ENCODE measurements around the gene LHB. TPM values are rescaled to one million over a fixed set of nuclear protein-coding genes. Genes with fewer than 3 reads are reported as not detected.
"Not testable (repeated sequence)": the region's sequence is repeated elsewhere in the genome, so short reads cannot be mapped to it uniquely, and the experiment has no call there.

LHB gene
- total and polyA plus RNA-seq, 2 donors (not counting 3 experiments of a cell fraction or from before 2014, with no cell fraction given), result 1.3 TPM; not detected in 1

- H3K79me2 ChIP-seq (ENCODE audit: control insufficient read depth, insufficient read depth, low read length); H3K9ac ChIP-seq (replicated peaks; ENCODE audit: extremely low read depth, insufficient read depth, low read length); H3K27me3 ChIP-seq (ENCODE audit: control insufficient read depth in 2 of 2, insufficient read depth in 2 of 2, low read length in 2 of 2); DNase-seq (ENCODE audit: low read depth, low spot score); intact Hi-C loops (cut with micrococcal nuclease); H4K20me1 ChIP-seq (replicated peaks; ENCODE audit: control insufficient read depth, extremely low read depth, insufficient read depth, low read length); dilution Hi-C loops (cut with MboI; ENCODE audit: extremely low pct_ligation_motif_present, low sequenced_read_pairs); H3K4me3 ChIP-seq (replicated peaks in 1 of 3; ENCODE audit: insufficient read depth in 1 of 3, low read depth in 1 of 3, low read length in 3 of 3); H3K36me3 ChIP-seq (ENCODE audit: control insufficient read depth in 2 of 2, extremely low read depth in 1 of 2, insufficient read depth in 2 of 2, low read length in 2 of 2); H3K9me1 ChIP-seq (replicated peaks; ENCODE audit: control insufficient read depth, extremely low read depth, insufficient read depth, low read length); FAIRE-seq; H3K4me1 ChIP-seq (ENCODE audit: control insufficient read depth, extremely low read depth, insufficient read depth, low read length); POLR2A ChIA-PET; H2AFZ ChIP-seq (ENCODE audit: low read depth, low read length); H3K4me2 ChIP-seq (ENCODE audit: insufficient read depth, low read length); BruUV-seq (replicated peaks); H3K27ac ChIP-seq (ENCODE audit: insufficient read depth, low read depth, low read length); H3K9me3 ChIP-seq (replicated peaks; ENCODE audit: control insufficient read depth, insufficient read depth, low read length): not testable (repeated sequence)
- CTCF ChIA-PET, result interaction anchor here (0.6 kb wide), 1 partner anchor 50 kb away, joined by 3 read pairs; no protein-coding TSS in a partner anchor
Measured at GRCh38 chr19:49049834-49050233, 32.9 kb upstream of the LHB start.

- BruUV-seq (replicated peaks); H3K36me3 ChIP-seq (ENCODE audit: control insufficient read depth in 2 of 2, extremely low read depth in 1 of 2, insufficient read depth in 2 of 2, low read length in 2 of 2); DNase-seq (ENCODE audit: low read depth, low spot score); H3K9me3 ChIP-seq (replicated peaks; ENCODE audit: control insufficient read depth, insufficient read depth, low read length); CTCF ChIA-PET; H3K9ac ChIP-seq (replicated peaks; ENCODE audit: extremely low read depth, insufficient read depth, low read length); H3K4me3 ChIP-seq (replicated peaks in 1 of 3; ENCODE audit: insufficient read depth in 1 of 3, low read depth in 1 of 3, low read length in 3 of 3); intact Hi-C loops (cut with micrococcal nuclease); H3K27ac ChIP-seq (ENCODE audit: insufficient read depth, low read depth, low read length); FAIRE-seq; H3K79me2 ChIP-seq (ENCODE audit: control insufficient read depth, insufficient read depth, low read length); POLR2A ChIA-PET; H2AFZ ChIP-seq (ENCODE audit: low read depth, low read length); H3K9me1 ChIP-seq (replicated peaks; ENCODE audit: control insufficient read depth, extremely low read depth, insufficient read depth, low read length); H3K4me1 ChIP-seq (ENCODE audit: control insufficient read depth, extremely low read depth, insufficient read depth, low read length); H3K27me3 ChIP-seq (ENCODE audit: control insufficient read depth in 2 of 2, insufficient read depth in 2 of 2, low read length in 2 of 2); dilution Hi-C loops (cut with MboI; ENCODE audit: extremely low pct_ligation_motif_present, low sequenced_read_pairs); H4K20me1 ChIP-seq (replicated peaks; ENCODE audit: control insufficient read depth, extremely low read depth, insufficient read depth, low read length); H3K4me2 ChIP-seq (ENCODE audit: insufficient read depth, low read length): not testable (repeated sequence)
Measured at GRCh38 chr19:49049011-49049410, 32.1 kb upstream of the LHB start, which contains the start of gene CGB8. TSS of gene CGB8 (minus strand) at chr19:49049111. CDS start at chr19:49048739, 372 bp downstream.

GRCh38 chr19:49043548-49043947, 26.7 kb upstream of the LHB start, which contains the start of gene CGB5:
TSS of gene CGB5 (plus strand) at chr19:49043848. CDS start at chr19:49044210, 362 bp downstream.
- H2AFZ ChIP-seq (ENCODE audit: low read depth, low read length); H4K20me1 ChIP-seq (replicated peaks; ENCODE audit: control insufficient read depth, extremely low read depth, insufficient read depth, low read length); H3K9me1 ChIP-seq (replicated peaks; ENCODE audit: control insufficient read depth, extremely low read depth, insufficient read depth, low read length); CTCF ChIA-PET; intact Hi-C loops (cut with micrococcal nuclease); DNase-seq (ENCODE audit: low read depth, low spot score); H3K4me3 ChIP-seq (replicated peaks in 1 of 3; ENCODE audit: insufficient read depth in 1 of 3, low read depth in 1 of 3, low read length in 3 of 3); H3K27ac ChIP-seq (ENCODE audit: insufficient read depth, low read depth, low read length); H3K27me3 ChIP-seq (ENCODE audit: control insufficient read depth in 2 of 2, insufficient read depth in 2 of 2, low read length in 2 of 2); H3K4me2 ChIP-seq (ENCODE audit: insufficient read depth, low read length); H3K9ac ChIP-seq (replicated peaks; ENCODE audit: extremely low read depth, insufficient read depth, low read length); H3K79me2 ChIP-seq (ENCODE audit: control insufficient read depth, insufficient read depth, low read length); H3K4me1 ChIP-seq (ENCODE audit: control insufficient read depth, extremely low read depth, insufficient read depth, low read length); H3K36me3 ChIP-seq (ENCODE audit: control insufficient read depth in 2 of 2, extremely low read depth in 1 of 2, insufficient read depth in 2 of 2, low read length in 2 of 2); BruUV-seq (replicated peaks); FAIRE-seq; POLR2A ChIA-PET; H3K9me3 ChIP-seq (replicated peaks; ENCODE audit: control insufficient read depth, insufficient read depth, low read length); dilution Hi-C loops (cut with MboI; ENCODE audit: extremely low pct_ligation_motif_present, low sequenced_read_pairs): not testable (repeated sequence)

- H3K36me3 ChIP-seq (ENCODE audit: control insufficient read depth in 2 of 2, extremely low read depth in 1 of 2, insufficient read depth in 2 of 2, low read length in 2 of 2); H3K4me1 ChIP-seq (ENCODE audit: control insufficient read depth, extremely low read depth, insufficient read depth, low read length); dilution Hi-C loops (cut with MboI; ENCODE audit: extremely low pct_ligation_motif_present, low sequenced_read_pairs); H3K4me2 ChIP-seq (ENCODE audit: insufficient read depth, low read length); H3K79me2 ChIP-seq (ENCODE audit: control insufficient read depth, insufficient read depth, low read length); DNase-seq (ENCODE audit: low read depth, low spot score); BruUV-seq (replicated peaks); CTCF ChIA-PET; H3K9me1 ChIP-seq (replicated peaks; ENCODE audit: control insufficient read depth, extremely low read depth, insufficient read depth, low read length); POLR2A ChIA-PET; H3K9ac ChIP-seq (replicated peaks; ENCODE audit: extremely low read depth, insufficient read depth, low read length); H4K20me1 ChIP-seq (replicated peaks; ENCODE audit: control insufficient read depth, extremely low read depth, insufficient read depth, low read length); H3K9me3 ChIP-seq (replicated peaks; ENCODE audit: control insufficient read depth, insufficient read depth, low read length); H3K27ac ChIP-seq (ENCODE audit: insufficient read depth, low read depth, low read length); intact Hi-C loops (cut with micrococcal nuclease); H2AFZ ChIP-seq (ENCODE audit: low read depth, low read length); H3K27me3 ChIP-seq (ENCODE audit: control insufficient read depth in 2 of 2, insufficient read depth in 2 of 2, low read length in 2 of 2); FAIRE-seq; H3K4me3 ChIP-seq (replicated peaks in 1 of 3; ENCODE audit: insufficient read depth in 1 of 3, low read depth in 1 of 3, low read length in 3 of 3): not testable (repeated sequence)
Measured at GRCh38 chr19:49042666-49043065, 25.8 kb upstream of the LHB start.
